ENCODE measurements around the gene OTX1. TPM values are rescaled to one million over a fixed set of nuclear protein-coding genes. Genes with fewer than 3 reads are reported as not detected.

The OTX1 gene
- polyA plus RNA-seq, 1 of the 3 experiments (the other 2 are of a cell fraction), result 0.20 TPM

DNA sequence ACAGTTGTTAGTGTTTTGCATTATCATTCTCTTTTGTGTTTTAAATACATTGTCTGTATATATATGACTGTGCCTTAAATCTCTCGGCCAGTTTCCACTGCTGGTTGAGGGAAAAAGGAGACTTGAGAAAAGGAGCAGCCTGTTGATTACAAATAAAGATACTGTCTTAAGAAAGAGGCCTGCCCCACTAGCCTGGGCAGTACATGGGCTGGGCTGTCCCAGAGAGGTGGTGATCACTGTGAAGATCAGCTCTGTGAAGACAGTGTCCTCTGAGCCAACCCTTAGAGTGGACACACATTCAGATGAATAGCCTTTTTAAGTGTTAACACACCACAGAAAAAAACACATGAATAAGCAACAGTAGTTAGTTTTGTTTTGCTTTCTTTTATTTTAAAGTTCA is 10.0 kb upstream of the OTX1 start:
- Histone ChIP-seq H3K4me2 (no peak overlapping the region), H2AFZ (ENCODE audit: low read depth) (no peak overlapping the region), H3K4me1 (ENCODE audit: control insufficient read depth in 1 of 2, insufficient read depth in 2 of 2, low read depth in 1 of 2, low read length in 1 of 2) (no peaks in the 10 kb centered on the region), H4K20me1 (ENCODE audit: insufficient read depth) (no peaks in the 10 kb centered on the region), H3K9me3 (no peaks in the 10 kb centered on the region), H3K4me3 (ENCODE audit: low read depth in 2 of 2, low read length in 1 of 2) (no peak overlapping the region), H3K27me3 (ENCODE audit: insufficient read depth) (no peaks in the 10 kb centered on the region), H3K79me2 (ENCODE audit: insufficient read depth) (no peaks in the 10 kb centered on the region), H3K9me2 (no peaks in the 10 kb centered on the region), H3K36me3 (replicated peaks in 1 of 2; ENCODE audit: control insufficient read depth in 1 of 2, insufficient read depth in 2 of 2, low read length in 1 of 2) (peaks cover 4 to 24% of the 10 kb centered on the region in 2 experiments), H3K9ac (no peak overlapping the region), H3K27ac (ENCODE audit: low read depth in 2 of 2, low read length in 1 of 2) (no peak overlapping the region), H3F3A (replicated peaks; ENCODE audit: insufficient read depth) (no peaks in the 10 kb centered on the region)
- TF ChIP-seq, protein P1, sequence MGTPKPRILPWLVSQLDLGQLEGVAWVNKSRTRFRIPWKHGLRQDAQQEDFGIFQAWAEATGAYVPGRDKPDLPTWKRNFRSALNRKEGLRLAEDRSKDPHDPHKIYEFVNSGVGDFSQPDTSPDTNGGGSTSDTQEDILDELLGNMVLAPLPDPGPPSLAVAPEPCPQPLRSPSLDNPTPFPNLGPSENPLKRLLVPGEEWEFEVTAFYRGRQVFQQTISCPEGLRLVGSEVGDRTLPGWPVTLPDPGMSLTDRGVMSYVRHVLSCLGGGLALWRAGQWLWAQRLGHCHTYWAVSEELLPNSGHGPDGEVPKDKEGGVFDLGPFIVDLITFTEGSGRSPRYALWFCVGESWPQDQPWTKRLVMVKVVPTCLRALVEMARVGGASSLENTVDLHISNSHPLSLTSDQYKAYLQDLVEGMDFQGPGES (IDR thresholded peaks at IDR 0.05; ENCODE audit: low read depth, low read length), result no peak
- TF ChIP-seq NFIC (IDR thresholded peaks at IDR 0.05; ENCODE audit: borderline replicate concordance) (no peak), RXRA (IDR thresholded peaks at IDR 0.05; ENCODE audit: borderline replicate concordance, low read depth) (no peak), POLR2AphosphoS5 (IDR thresholded peaks at IDR 0.05; ENCODE audit: low read depth, low read length) (no peak), TCF12 (IDR thresholded peaks at IDR 0.05) (no peak), MEF2A (IDR thresholded peaks at IDR 0.05; ENCODE audit: borderline replicate concordance, low read depth) (no peak), RFX5 (IDR thresholded peaks at IDR 0.05; ENCODE audit: low read length) (no peak), GATA2 (CRISPR knock-in tag; IDR thresholded peaks at IDR 0.05) (no peak), NRF1 (IDR thresholded peaks at IDR 0.05; ENCODE audit: low read depth, low read length) (no peak)
- TF ChIP-seq, protein P2, sequence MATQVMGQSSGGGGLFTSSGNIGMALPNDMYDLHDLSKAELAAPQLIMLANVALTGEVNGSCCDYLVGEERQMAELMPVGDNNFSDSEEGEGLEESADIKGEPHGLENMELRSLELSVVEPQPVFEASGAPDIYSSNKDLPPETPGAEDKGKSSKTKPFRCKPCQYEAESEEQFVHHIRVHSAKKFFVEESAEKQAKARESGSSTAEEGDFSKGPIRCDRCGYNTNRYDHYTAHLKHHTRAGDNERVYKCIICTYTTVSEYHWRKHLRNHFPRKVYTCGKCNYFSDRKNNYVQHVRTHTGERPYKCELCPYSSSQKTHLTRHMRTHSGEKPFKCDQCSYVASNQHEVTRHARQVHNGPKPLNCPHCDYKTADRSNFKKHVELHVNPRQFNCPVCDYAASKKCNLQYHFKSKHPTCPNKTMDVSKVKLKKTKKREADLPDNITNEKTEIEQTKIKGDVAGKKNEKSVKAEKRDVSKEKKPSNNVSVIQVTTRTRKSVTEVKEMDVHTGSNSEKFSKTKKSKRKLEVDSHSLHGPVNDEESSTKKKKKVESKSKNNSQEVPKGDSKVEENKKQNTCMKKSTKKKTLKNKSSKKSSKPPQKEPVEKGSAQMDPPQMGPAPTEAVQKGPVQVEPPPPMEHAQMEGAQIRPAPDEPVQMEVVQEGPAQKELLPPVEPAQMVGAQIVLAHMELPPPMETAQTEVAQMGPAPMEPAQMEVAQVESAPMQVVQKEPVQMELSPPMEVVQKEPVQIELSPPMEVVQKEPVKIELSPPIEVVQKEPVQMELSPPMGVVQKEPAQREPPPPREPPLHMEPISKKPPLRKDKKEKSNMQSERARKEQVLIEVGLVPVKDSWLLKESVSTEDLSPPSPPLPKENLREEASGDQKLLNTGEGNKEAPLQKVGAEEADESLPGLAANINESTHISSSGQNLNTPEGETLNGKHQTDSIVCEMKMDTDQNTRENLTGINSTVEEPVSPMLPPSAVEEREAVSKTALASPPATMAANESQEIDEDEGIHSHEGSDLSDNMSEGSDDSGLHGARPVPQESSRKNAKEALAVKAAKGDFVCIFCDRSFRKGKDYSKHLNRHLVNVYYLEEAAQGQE (IDR thresholded peaks at IDR 0.05; ENCODE audit: low read depth, low read length), result no peak
- TF ChIP-seq, protein P3, sequence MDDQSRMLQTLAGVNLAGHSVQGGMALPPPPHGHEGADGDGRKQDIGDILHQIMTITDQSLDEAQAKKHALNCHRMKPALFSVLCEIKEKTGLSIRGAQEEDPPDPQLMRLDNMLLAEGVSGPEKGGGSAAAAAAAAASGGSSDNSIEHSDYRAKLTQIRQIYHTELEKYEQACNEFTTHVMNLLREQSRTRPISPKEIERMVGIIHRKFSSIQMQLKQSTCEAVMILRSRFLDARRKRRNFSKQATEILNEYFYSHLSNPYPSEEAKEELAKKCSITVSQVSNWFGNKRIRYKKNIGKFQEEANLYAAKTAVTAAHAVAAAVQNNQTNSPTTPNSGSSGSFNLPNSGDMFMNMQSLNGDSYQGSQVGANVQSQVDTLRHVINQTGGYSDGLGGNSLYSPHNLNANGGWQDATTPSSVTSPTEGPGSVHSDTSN (IDR thresholded peaks at IDR 0.05), result no peak
- TF ChIP-seq, protein P4, sequence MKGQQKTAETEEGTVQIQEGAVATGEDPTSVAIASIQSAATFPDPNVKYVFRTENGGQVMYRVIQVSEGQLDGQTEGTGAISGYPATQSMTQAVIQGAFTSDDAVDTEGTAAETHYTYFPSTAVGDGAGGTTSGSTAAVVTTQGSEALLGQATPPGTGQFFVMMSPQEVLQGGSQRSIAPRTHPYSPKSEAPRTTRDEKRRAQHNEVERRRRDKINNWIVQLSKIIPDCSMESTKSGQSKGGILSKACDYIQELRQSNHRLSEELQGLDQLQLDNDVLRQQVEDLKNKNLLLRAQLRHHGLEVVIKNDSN (IDR thresholded peaks at IDR 0.05; ENCODE audit: borderline replicate concordance, low read depth), result no peak
- TF ChIP-seq, protein P5, sequence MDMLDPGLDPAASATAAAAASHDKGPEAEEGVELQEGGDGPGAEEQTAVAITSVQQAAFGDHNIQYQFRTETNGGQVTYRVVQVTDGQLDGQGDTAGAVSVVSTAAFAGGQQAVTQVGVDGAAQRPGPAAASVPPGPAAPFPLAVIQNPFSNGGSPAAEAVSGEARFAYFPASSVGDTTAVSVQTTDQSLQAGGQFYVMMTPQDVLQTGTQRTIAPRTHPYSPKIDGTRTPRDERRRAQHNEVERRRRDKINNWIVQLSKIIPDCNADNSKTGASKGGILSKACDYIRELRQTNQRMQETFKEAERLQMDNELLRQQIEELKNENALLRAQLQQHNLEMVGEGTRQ (IDR thresholded peaks at IDR 0.05; ENCODE audit: borderline replicate concordance, low read depth, low read length), result no peak
- WGBS (ENCODE audit: low lambda C conversion rate), result 94% methylated on average over 1 of the region's 1 CpG
- ChIA-PET CTCF (interaction anchor here (1.0 kb wide), 1 partner anchor 14 kb away, joined by 4 read pairs; no protein-coding TSS in a partner anchor), POLR2A (no interaction called here)
- no peak for DNase-seq
